ENCODE data around the gene SLC25A38.
"Not testable (repeated sequence)": the region's sequence is repeated elsewhere in the genome, so short reads cannot be mapped to it uniquely, and the experiment has no call there.

The SLC25A38 gene

GRCh38 chr3:39410893-39411292 is 27.7 kb downstream of the SLC25A38 start:
- Histone ChIP-seq H3K9me2 (replicated peaks; ENCODE audit: insufficient read depth, low read length) (no peaks in the 10 kb centered on the region), H3K4me1 (ENCODE audit: low read length) (peaks cover 9% of the 10 kb centered on the region), H3K36me3 (replicated peaks; ENCODE audit: insufficient read depth, low read length) (peaks cover 32% of the 10 kb centered on the region), H3K4me3 (ENCODE audit: low read length) (no peak overlapping the region), H3K9ac (ENCODE audit: low read length) (no peak overlapping the region), H3K27ac (ENCODE audit: low read length) (no peak overlapping the region), H3K4me2 (ENCODE audit: low read depth, low read length) (no peak overlapping the region), H2AFZ (ENCODE audit: low read length) (no peak overlapping the region), H3K79me2 (ENCODE audit: low read length) (peaks cover 45% of the 10 kb centered on the region), H3K9me3 (replicated peaks; ENCODE audit: insufficient read depth, low read length) (no peaks in the 10 kb centered on the region), H4K20me1 (ENCODE audit: insufficient read depth, low read length) (peaks cover 38% of the 10 kb centered on the region), H3F3A (ENCODE audit: insufficient read depth, low read length) (peaks cover 75% of the 10 kb centered on the region), H3K27me3 (replicated peaks; ENCODE audit: insufficient read depth, low read length) (no peaks in the 10 kb centered on the region)
- DNase-seq, result no peak
- TF ChIP-seq EZH2 (optimal IDR thresholded peaks at IDR 0.05; ENCODE audit: low read depth, low read length), result no peak
- no peak for TF ChIP-seq CTCF (IDR thresholded peaks at IDR 0.05; ENCODE audit: low read length)
- no peak for TF ChIP-seq EZH2phosphoT487 (IDR thresholded peaks at IDR 0.05; ENCODE audit: low read length)

- peaks cover 76% of the 10 kb centered on the region for H3F3A ChIP-seq (ENCODE audit: insufficient read depth, low read length)
- H3K9me2 ChIP-seq (replicated peaks; ENCODE audit: insufficient read depth, low read length), result no peaks in the 10 kb centered on the region
- H3K4me2 ChIP-seq (ENCODE audit: low read depth, low read length), result no peak overlapping the region
- peaks cover 32% of the 10 kb centered on the region for H3K79me2 ChIP-seq (ENCODE audit: low read length)
- no peak overlapping the region for H2AFZ ChIP-seq (ENCODE audit: low read length)
- TF ChIP-seq EZH2phosphoT487 (IDR thresholded peaks at IDR 0.05; ENCODE audit: low read length), result no peak
- peaks cover 32% of the 10 kb centered on the region for H3K36me3 ChIP-seq (replicated peaks; ENCODE audit: insufficient read depth, low read length)
- peaks cover 7% of the 10 kb centered on the region for H3K4me1 ChIP-seq (ENCODE audit: low read length)
- H3K27me3 ChIP-seq (replicated peaks; ENCODE audit: insufficient read depth, low read length), result no peaks in the 10 kb centered on the region
- no peak overlapping the region for H3K4me3 ChIP-seq (ENCODE audit: low read length)
- no peak overlapping the region for H3K9ac ChIP-seq (ENCODE audit: low read length)
- H3K27ac ChIP-seq (ENCODE audit: low read length), result no peak overlapping the region
- peaks cover 38% of the 10 kb centered on the region for H4K20me1 ChIP-seq (ENCODE audit: insufficient read depth, low read length)
- H3K9me3 ChIP-seq (replicated peaks; ENCODE audit: insufficient read depth, low read length), result no peaks in the 10 kb centered on the region
- DNase-seq, result no peak
Observed at GRCh38 chr3:39412668-39413260, 29.6 kb downstream of the SLC25A38 start.

GRCh38 chr3:39413691-39414420 is 30.7 kb downstream of the SLC25A38 start:
- H2AFZ ChIP-seq (ENCODE audit: low read length), result no peak overlapping the region
- H3K9me3 ChIP-seq (replicated peaks; ENCODE audit: insufficient read depth, low read length), result no peaks in the 10 kb centered on the region
- H4K20me1 ChIP-seq (ENCODE audit: insufficient read depth, low read length), result peaks cover 28% of the 10 kb centered on the region
- no peaks in the 10 kb centered on the region for H3K4me1 ChIP-seq (ENCODE audit: low read length)
- no peak overlapping the region for H3K27ac ChIP-seq (ENCODE audit: low read length)
- H3F3A ChIP-seq (ENCODE audit: insufficient read depth, low read length), result peaks cover 66% of the 10 kb centered on the region
- no peak for DNase-seq
- H3K27me3 ChIP-seq (replicated peaks; ENCODE audit: insufficient read depth, low read length), result no peaks in the 10 kb centered on the region
- H3K36me3 ChIP-seq (replicated peaks; ENCODE audit: insufficient read depth, low read length), result peaks cover 23% of the 10 kb centered on the region
- TF ChIP-seq EZH2phosphoT487 (IDR thresholded peaks at IDR 0.05; ENCODE audit: low read length) (no peak), EZH2 (optimal IDR thresholded peaks at IDR 0.05; ENCODE audit: low read depth, low read length) (no peak), CTCF (IDR thresholded peaks at IDR 0.05; ENCODE audit: low read length) (no peak)
- no peak overlapping the region for H3K9ac ChIP-seq (ENCODE audit: low read length)
- no peaks in the 10 kb centered on the region for H3K9me2 ChIP-seq (replicated peaks; ENCODE audit: insufficient read depth, low read length)
- H3K79me2 ChIP-seq (ENCODE audit: low read length), result peaks cover 22% of the 10 kb centered on the region
- no peak overlapping the region for H3K4me2 ChIP-seq (ENCODE audit: low read depth, low read length)
- no peak overlapping the region for H3K4me3 ChIP-seq (ENCODE audit: low read length)

- Histone ChIP-seq H3K9ac (ENCODE audit: low read length) (no peak overlapping the region), H3K4me1 (ENCODE audit: low read length) (no peaks in the 10 kb centered on the region), H3K4me3 (ENCODE audit: low read length) (no peak overlapping the region), H2AFZ (ENCODE audit: low read length) (no peak overlapping the region), H3K27me3 (replicated peaks; ENCODE audit: insufficient read depth, low read length) (no peaks in the 10 kb centered on the region), H3K9me2 (replicated peaks; ENCODE audit: insufficient read depth, low read length) (no peaks in the 10 kb centered on the region), H3K79me2 (ENCODE audit: low read length) (peaks cover 16% of the 10 kb centered on the region), H4K20me1 (ENCODE audit: insufficient read depth, low read length) (peaks cover 25% of the 10 kb centered on the region), H3K27ac (ENCODE audit: low read length) (no peak overlapping the region), H3F3A (ENCODE audit: insufficient read depth, low read length) (peaks cover 65% of the 10 kb centered on the region), H3K36me3 (replicated peaks; ENCODE audit: insufficient read depth, low read length) (peaks cover 19% of the 10 kb centered on the region), H3K4me2 (ENCODE audit: low read depth, low read length) (no peak overlapping the region), H3K9me3 (replicated peaks; ENCODE audit: insufficient read depth, low read length) (no peaks in the 10 kb centered on the region)
- TF ChIP-seq EZH2 (optimal IDR thresholded peaks at IDR 0.05; ENCODE audit: low read depth, low read length) (no peak), CTCF (IDR thresholded peaks at IDR 0.05; ENCODE audit: low read length) (no peak), EZH2phosphoT487 (IDR thresholded peaks at IDR 0.05; ENCODE audit: low read length) (no peak)
- no peak for DNase-seq
Observed at GRCh38 chr3:39414421-39414907, 31.3 kb downstream of the SLC25A38 start.

GRCh38 chr3:39415302-39415701 is 32.1 kb downstream of the SLC25A38 start:
- H2AFZ ChIP-seq (ENCODE audit: low read length); H3K4me3 ChIP-seq (ENCODE audit: low read length); H3K9me3 ChIP-seq (replicated peaks; ENCODE audit: insufficient read depth, low read length); H3K79me2 ChIP-seq (ENCODE audit: low read length); DNase-seq; H3K4me2 ChIP-seq (ENCODE audit: low read depth, low read length); H3K27me3 ChIP-seq (replicated peaks; ENCODE audit: insufficient read depth, low read length); H3K4me1 ChIP-seq (ENCODE audit: low read length); H3K9ac ChIP-seq (ENCODE audit: low read length); H3K27ac ChIP-seq (ENCODE audit: low read length); H3K9me2 ChIP-seq (replicated peaks; ENCODE audit: insufficient read depth, low read length): not testable (repeated sequence)
- Histone ChIP-seq H4K20me1 (ENCODE audit: insufficient read depth, low read length) (peaks cover 17% of the 10 kb centered on the region), H3K36me3 (replicated peaks; ENCODE audit: insufficient read depth, low read length) (peaks cover 14% of the 10 kb centered on the region; the same call in 1 of the 2 replicates), H3F3A (ENCODE audit: insufficient read depth, low read length) (peaks cover 57% of the 10 kb centered on the region)

Measured in MM.1S (cell line).